Putamen (tissue), 1 donor: Measurements from ENCODE around the gene PRPF6.

ENCODE experiments used
- DNase-seq: peaks from one replicate; pipeline ENCODE4 v3.0.0-alpha.2; 2016; ENCODE audit warnings: low spot score

Gene PRPF6

GRCh38 chr20:64064145-64064698, 83.3 kb downstream of the PRPF6 start:
- no peak for DNase-seq

- DNase-seq, result no peak
Measured at GRCh38 chr20:64065062-64065973, 84.4 kb downstream of the PRPF6 start.

GRCh38 chr20:64065974-64066343, 85.0 kb downstream of the PRPF6 start:
- no peak for DNase-seq

- no peak for DNase-seq
Measured at GRCh38 chr20:64067005-64067632, 86.2 kb downstream of the PRPF6 start.

- no peak for DNase-seq
Measured at GRCh38 chr20:64067733-64068307, 86.9 kb downstream of the PRPF6 start.

- no peak for DNase-seq
Measured at GRCh38 chr20:64068386-64069208, 87.7 kb downstream of the PRPF6 start.

- no peak for DNase-seq
Measured at GRCh38 chr20:64069209-64069613, 88.3 kb downstream of the PRPF6 start.

- no peak for DNase-seq
Measured at GRCh38 chr20:64069614-64070243, 88.8 kb downstream of the PRPF6 start.

GRCh38 chr20:64070244-64070993, 89.5 kb downstream of the PRPF6 start:
- no peak for DNase-seq

GRCh38 chr20:64071341-64072332, 90.7 kb downstream of the PRPF6 start:
- no peak for DNase-seq

- no peak for DNase-seq
Measured at GRCh38 chr20:64072498-64073063, 91.6 kb downstream of the PRPF6 start.

GRCh38 chr20:64073476-64074183, 92.7 kb downstream of the PRPF6 start:
- DNase-seq, result no peak

GRCh38 chr20:64074184-64074789, 93.4 kb downstream of the PRPF6 start:
- DNase-seq, result no peak

- DNase-seq, result no peak
Measured at GRCh38 chr20:64074963-64075362, 94.0 kb downstream of the PRPF6 start.

- DNase-seq, result no peak
Measured at GRCh38 chr20:64075556-64075955, 94.6 kb downstream of the PRPF6 start.

- DNase-seq, result no peak
Measured at GRCh38 chr20:64076061-64076997, 95.4 kb downstream of the PRPF6 start.

- no peak for DNase-seq
Measured at GRCh38 chr20:64077094-64077493, 96.2 kb downstream of the PRPF6 start.
